Measurements from ENCODE around the gene CTU2. TPM values are rescaled to one million over a fixed set of nuclear protein-coding genes. Genes with fewer than 3 reads are reported as not detected.

The CTU2 gene
- total and polyA plus RNA-seq, 2 of the 8 experiments (the other 6 are each of a cell fraction or from before 2014, with no cell fraction given): 32.7 to 42.9 TPM

GRCh38 chr16:88727871-88728270 lies 21.6 kb downstream of the CTU2 start (continued):
- TF ChIP-seq CHD7 (IDR thresholded peaks at IDR 0.05; ENCODE audit: insufficient replicate concordance, low read length) (no peak), KDM4A (IDR thresholded peaks at IDR 0.05; ENCODE audit: low read depth, low read length, severe bottlenecking) (no peak), RFX5 (IDR thresholded peaks at IDR 0.05; ENCODE audit: borderline replicate concordance, low read depth, low read length) (no peak), POLR2AphosphoS5 (IDR thresholded peaks at IDR 0.05; ENCODE audit: low read depth, low read length) (no peak), CHD2 (IDR thresholded peaks at IDR 0.05; ENCODE audit: low read length) (no peak), ZNF274 (IDR thresholded peaks at IDR 0.05; ENCODE audit: borderline replicate concordance, extremely low read depth, low read length) (no peak), EP300 (IDR thresholded peaks at IDR 0.05; ENCODE audit: borderline replicate concordance in 1 of 2, low read depth in 2 of 2, low read length in 2 of 2) (no peak), KDM1A (IDR thresholded peaks at IDR 0.05; ENCODE audit: borderline replicate concordance, low read length) (no peak), CHD1 (IDR thresholded peaks at IDR 0.05; ENCODE audit: low read depth, low read length) (no peak), EZH2 (IDR thresholded peaks at IDR 0.05; ENCODE audit: low read depth, low read length, severe bottlenecking) (no peak), RNF2 (IDR thresholded peaks at IDR 0.05; ENCODE audit: borderline replicate concordance, low read depth, low read length, missing control alignments, poor library complexity, severe bottlenecking) (no peak)

Data from H1 (cell line).